Measurements from ENCODE around the gene C1QTNF8.

Gene C1QTNF8

GRCh38 chr16:1129106-1129960 lies 33.3 kb upstream of the C1QTNF8 start:
- Histone ChIP-seq H2AFZ (ENCODE audit: low read length) (no peak overlapping the region), H3K27ac (ENCODE audit: low read depth, low read length, poor library complexity, severe bottlenecking) (no peak overlapping the region), H3F3A (ENCODE audit: insufficient read depth, low read length) (no peaks in the 10 kb centered on the region), H3K36me3 (ENCODE audit: insufficient read depth, low read length) (no peaks in the 10 kb centered on the region), H3K9me3 (ENCODE audit: low read length) (no peaks in the 10 kb centered on the region), H3K9me2 (ENCODE audit: low read depth, low read length) (no peaks in the 10 kb centered on the region), H3K4me2 (ENCODE audit: low read length) (no peak overlapping the region), H4K20me1 (ENCODE audit: insufficient read depth, low read length) (no peaks in the 10 kb centered on the region), H3K9ac (ENCODE audit: low read length) (no peak overlapping the region), H3K4me3 (ENCODE audit: low read depth, low read length, poor library complexity, severe bottlenecking) (no peak overlapping the region), H3K79me2 (ENCODE audit: insufficient read depth, low read length) (no peaks in the 10 kb centered on the region), H3K4me1 (ENCODE audit: insufficient read depth, low read length, severe bottlenecking) (no peaks in the 10 kb centered on the region), H3K27me3 (ENCODE audit: insufficient read depth, low read length) (no peaks in the 10 kb centered on the region)
- no peak for TF ChIP-seq EZH2 (IDR thresholded peaks at IDR 0.05; ENCODE audit: borderline replicate concordance, low read length)
- no peak for TF ChIP-seq CTCF (IDR thresholded peaks at IDR 0.05; ENCODE audit: low read length)

- H3K9ac ChIP-seq (ENCODE audit: low read length): no peak overlapping the region
- no peaks in the 10 kb centered on the region for H3K79me2 ChIP-seq (ENCODE audit: insufficient read depth, low read length)
- no peaks in the 10 kb centered on the region for H3K9me2 ChIP-seq (ENCODE audit: low read depth, low read length)
- H3F3A ChIP-seq (ENCODE audit: insufficient read depth, low read length): no peaks in the 10 kb centered on the region
- no peaks in the 10 kb centered on the region for H3K27me3 ChIP-seq (ENCODE audit: insufficient read depth, low read length)
- no peak overlapping the region for H2AFZ ChIP-seq (ENCODE audit: low read length)
- no peaks in the 10 kb centered on the region for H4K20me1 ChIP-seq (ENCODE audit: insufficient read depth, low read length)
- no peaks in the 10 kb centered on the region for H3K9me3 ChIP-seq (ENCODE audit: low read length)
- TF ChIP-seq CTCF (IDR thresholded peaks at IDR 0.05; ENCODE audit: low read length) (no peak), EZH2 (IDR thresholded peaks at IDR 0.05; ENCODE audit: borderline replicate concordance, low read length) (no peak)
- no peak overlapping the region for H3K27ac ChIP-seq (ENCODE audit: low read depth, low read length, poor library complexity, severe bottlenecking)
- H3K36me3 ChIP-seq (ENCODE audit: insufficient read depth, low read length): no peaks in the 10 kb centered on the region
- H3K4me2 ChIP-seq (ENCODE audit: low read length): no peak overlapping the region
- H3K4me1 ChIP-seq (ENCODE audit: insufficient read depth, low read length, severe bottlenecking): no peaks in the 10 kb centered on the region
- H3K4me3 ChIP-seq (ENCODE audit: low read depth, low read length, poor library complexity, severe bottlenecking): no peak overlapping the region
Observed at GRCh38 chr16:1127971-1128715, 32.1 kb upstream of the C1QTNF8 start.

GRCh38 chr16:1127101-1127500 lies 31.1 kb upstream of the C1QTNF8 start:
- no peaks in the 10 kb centered on the region for H3K27me3 ChIP-seq (ENCODE audit: insufficient read depth, low read length)

More at GRCh38 chr16:1127101-1127500, 31.1 kb upstream of the C1QTNF8 start:
- Histone ChIP-seq H3K4me2 (ENCODE audit: low read length) (no peak overlapping the region), H3K36me3 (ENCODE audit: insufficient read depth, low read length) (no peaks in the 10 kb centered on the region), H2AFZ (ENCODE audit: low read length) (no peak overlapping the region), H3K79me2 (ENCODE audit: insufficient read depth, low read length) (no peaks in the 10 kb centered on the region), H3K4me1 (ENCODE audit: insufficient read depth, low read length, severe bottlenecking) (no peaks in the 10 kb centered on the region), H3K9ac (ENCODE audit: low read length) (no peak overlapping the region), H4K20me1 (ENCODE audit: insufficient read depth, low read length) (no peaks in the 10 kb centered on the region), H3K9me3 (ENCODE audit: low read length) (no peaks in the 10 kb centered on the region), H3K4me3 (ENCODE audit: low read depth, low read length, poor library complexity, severe bottlenecking) (no peak overlapping the region), H3K9me2 (ENCODE audit: low read depth, low read length) (no peaks in the 10 kb centered on the region), H3F3A (ENCODE audit: insufficient read depth, low read length) (no peaks in the 10 kb centered on the region), H3K27ac (ENCODE audit: low read depth, low read length, poor library complexity, severe bottlenecking) (no peak overlapping the region)
- TF ChIP-seq EZH2 (IDR thresholded peaks at IDR 0.05; ENCODE audit: borderline replicate concordance, low read length): no peak
- no peak for TF ChIP-seq CTCF (IDR thresholded peaks at IDR 0.05; ENCODE audit: low read length)

Data from OCI-LY1 (cell line).